Loucy (cell line): ENCODE data around the gene TRAF3IP1.

ENCODE experiments used
- CTCF ChIP-seq: fragments of 200-600 bp; sonication (generic); conservative IDR thresholded peaks from 2 replicates; pipeline ENCODE4 v1.5.1; 2014; ENCODE audit warnings: mild to moderate bottlenecking, antibody characterized with exemption, low read length
- EZH2phosphoT487 ChIP-seq: fragments of 200-600 bp; IDR thresholded peaks from 2 replicates; pipeline ENCODE4 v1.6.1; 2018; ENCODE audit warnings: antibody characterized with exemption, mild to moderate bottlenecking, moderate library complexity, borderline replicate concordance

DNA sequence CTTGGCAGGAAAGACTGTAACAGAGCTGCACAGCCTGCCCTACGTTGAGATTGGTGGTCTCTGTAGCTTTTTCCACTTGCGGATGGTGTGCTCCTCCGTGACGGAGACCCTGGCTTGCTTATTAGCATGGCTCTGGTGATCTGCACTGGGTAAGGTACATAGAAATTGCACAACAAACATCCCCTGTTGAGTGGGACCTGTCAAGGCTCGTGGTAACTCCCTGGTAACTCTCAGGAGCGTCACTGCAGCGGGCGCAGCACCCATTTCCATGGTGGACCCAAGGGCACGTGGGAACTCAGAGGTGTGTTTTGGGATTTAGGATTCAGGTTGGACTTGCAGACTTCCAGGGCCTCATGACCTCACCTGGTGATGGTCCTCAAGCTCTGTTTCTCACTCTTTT lies 1.1 kb downstream of the TRAF3IP1 start:
- TF ChIP-seq CTCF (no peak), EZH2phosphoT487 (no peak)
